ENCODE results near the gene PDE9A.

- TF ChIP-seq, protein P1, sequence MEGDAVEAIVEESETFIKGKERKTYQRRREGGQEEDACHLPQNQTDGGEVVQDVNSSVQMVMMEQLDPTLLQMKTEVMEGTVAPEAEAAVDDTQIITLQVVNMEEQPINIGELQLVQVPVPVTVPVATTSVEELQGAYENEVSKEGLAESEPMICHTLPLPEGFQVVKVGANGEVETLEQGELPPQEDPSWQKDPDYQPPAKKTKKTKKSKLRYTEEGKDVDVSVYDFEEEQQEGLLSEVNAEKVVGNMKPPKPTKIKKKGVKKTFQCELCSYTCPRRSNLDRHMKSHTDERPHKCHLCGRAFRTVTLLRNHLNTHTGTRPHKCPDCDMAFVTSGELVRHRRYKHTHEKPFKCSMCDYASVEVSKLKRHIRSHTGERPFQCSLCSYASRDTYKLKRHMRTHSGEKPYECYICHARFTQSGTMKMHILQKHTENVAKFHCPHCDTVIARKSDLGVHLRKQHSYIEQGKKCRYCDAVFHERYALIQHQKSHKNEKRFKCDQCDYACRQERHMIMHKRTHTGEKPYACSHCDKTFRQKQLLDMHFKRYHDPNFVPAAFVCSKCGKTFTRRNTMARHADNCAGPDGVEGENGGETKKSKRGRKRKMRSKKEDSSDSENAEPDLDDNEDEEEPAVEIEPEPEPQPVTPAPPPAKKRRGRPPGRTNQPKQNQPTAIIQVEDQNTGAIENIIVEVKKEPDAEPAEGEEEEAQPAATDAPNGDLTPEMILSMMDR (IDR thresholded peaks at IDR 0.05), result no peak
- no peak for TF ChIP-seq POLR2A (IDR thresholded peaks at IDR 0.05)
- TF ChIP-seq EP300 (IDR thresholded peaks at IDR 0.05), result no peak
These were observed 33.6 kb upstream of the PDE9A start for GRCh38 chr21:42619841-42620240.
